GM23248 (cell line): ENCODE data around the gene PSMB7. TPM values are rescaled to one million over a fixed set of nuclear protein-coding genes. Genes with fewer than 3 reads are reported as not detected.

Experiments
- DNase-seq: peaks from one replicate; pipeline ENCODE4 v3.0.0-alpha.2; 2015
- H2AFZ ChIP-seq: fragments of 200-600 bp; sonication (generic); 2 replicates; pipeline ENCODE4 v1.6.1; 2016; ENCODE audit warnings: antibody characterized with exemption
- H3F3A ChIP-seq: fragments of 200-600 bp; sonication (generic); 2 replicates; pipeline ENCODE4 v1.6.1; 2016; ENCODE audit warnings: mild to moderate bottlenecking, antibody characterized with exemption, mixed run types; ENCODE audit not compliant: insufficient read depth
- H3K27ac ChIP-seq: fragments of 200-600 bp; sonication (generic); 2 replicates; pipeline ENCODE4 v1.5.1; 2016; ENCODE audit warnings: mild to moderate bottlenecking
- H3K27me3 ChIP-seq: fragments of 200-600 bp; sonication (generic); replicated peaks from 2 replicates; pipeline ENCODE4 v1.6.1; 2016; ENCODE audit warnings: mild to moderate bottlenecking; ENCODE audit not compliant: insufficient read depth
- H3K36me3 ChIP-seq: fragments of 200-600 bp; sonication (generic); 2 replicates; pipeline ENCODE4 v1.6.1; 2016; ENCODE audit warnings: low read depth, mild to moderate bottlenecking
- H3K4me1 ChIP-seq: fragments of 200-600 bp; sonication (generic); 2 replicates; pipeline ENCODE4 v1.6.1; 2016; ENCODE audit warnings: mild to moderate bottlenecking; ENCODE audit not compliant: insufficient read depth
- H3K4me2 ChIP-seq: fragments of 200-600 bp; sonication (generic); one replicate; pipeline ENCODE4 v1.6.1; 2016; ENCODE audit warnings: mild to moderate bottlenecking; ENCODE audit not compliant: unreplicated experiment
- H3K4me3 ChIP-seq: fragments of 200-600 bp; sonication (generic); 2 replicates; pipeline ENCODE4 v1.5.1; 2016; ENCODE audit warnings: mild to moderate bottlenecking
- H3K79me2 ChIP-seq: fragments of 200-600 bp; sonication (generic); 2 replicates; pipeline ENCODE4 v1.6.1; 2016; ENCODE audit warnings: mild to moderate bottlenecking; ENCODE audit not compliant: insufficient read depth
- H3K9ac ChIP-seq: fragments of 200-600 bp; sonication (generic); 2 replicates; pipeline ENCODE4 v1.6.1; 2016; ENCODE audit warnings: mild to moderate bottlenecking
- H3K9me2 ChIP-seq: fragments of 200-600 bp; sonication (generic); 2 replicates; pipeline ENCODE4 v1.6.1; 2016; ENCODE audit warnings: mixed run types, mild to moderate bottlenecking, moderate library complexity; ENCODE audit not compliant: insufficient read depth
- H3K9me3 ChIP-seq: fragments of 200-600 bp; sonication (generic); one replicate; pipeline ENCODE4 v1.6.1; 2017; ENCODE audit warnings: low read depth
- H4K20me1 ChIP-seq: fragments of 200-600 bp; sonication (generic); 2 replicates; pipeline ENCODE4 v1.6.0; 2016; ENCODE audit not compliant: insufficient read depth
- EZH2 ChIP-seq: fragments of 200-600 bp; sonication (generic); IDR thresholded peaks from 2 replicates; pipeline ENCODE4 v1.6.1; 2018; ENCODE audit warnings: antibody characterized with exemption, mild to moderate bottlenecking; ENCODE audit not compliant: insufficient read depth, poor library complexity, severe bottlenecking
- EZH2phosphoT487 ChIP-seq: fragments of 200-600 bp; sonication (generic); IDR thresholded peaks from 2 replicates; pipeline ENCODE4 v1.6.1; 2018; ENCODE audit warnings: antibody characterized with exemption, moderate library complexity, mild to moderate bottlenecking, low read depth; ENCODE audit not compliant: insufficient read depth
- WGBS, 2 experiments: methylation state at CpG; one replicate each; pipeline ENCODE4 v1.1.6; 2015 to 2017; ENCODE audit warnings: low lambda C conversion rate in 2 of 2, low coverage in 1 of 2; ENCODE audit errors: missing lambda C conversion rate in 2 of 2; 5-methylcytosine and 5-hydroxymethylcytosine counted together
- in situ Hi-C: fragments of 300-500 bp; cut with MboI; formaldehyde crosslinking; loops from 2 replicates; pipeline ENCODE4 v1.15.0; 2020
- polyA plus RNA-seq: library from polyadenylated mRNA; unstranded; fragments of >200 nt; fragmentation: Nextera tagmentation; extraction: Ambion mirVana; gene quantifications from 2 replicates; pipeline ENCODE4 v1.2.1, GENCODE V29; 2016
- total RNA-seq: library from RNA; depleted of rRNA; stranded (reverse); fragments of >200 nt; shearing (Covaris generic); gene quantifications from 2 replicates; pipeline ENCODE4 v1.2.3, GENCODE V29; 2014

PSMB7 gene
- total and polyA plus RNA-seq, 2 experiments from 2014 or later, result 202 to 245 TPM

DNA sequence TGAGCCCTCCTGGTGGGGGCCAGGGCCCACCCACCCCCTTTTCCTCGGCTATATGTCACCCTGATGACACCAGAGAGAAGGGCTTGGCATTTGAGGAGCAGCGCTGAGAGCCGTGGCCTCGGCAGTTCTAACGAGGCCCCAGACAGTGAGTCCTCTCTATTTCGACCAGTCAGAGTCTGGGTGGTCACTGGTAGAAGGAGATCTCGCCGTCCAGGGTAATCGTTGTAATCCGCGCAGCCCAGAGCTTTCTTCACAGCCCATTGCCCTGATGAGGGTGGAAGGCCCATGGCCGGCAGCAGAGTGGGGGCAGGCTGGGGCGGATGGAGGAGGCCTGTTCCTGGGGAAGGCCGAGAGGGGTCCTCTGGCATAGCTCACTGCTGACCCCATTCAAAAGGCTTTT, 70.2 kb downstream of the PSMB7 start:
- H3F3A ChIP-seq, result peaks cover 59% of the 10 kb centered on the region
- no peak overlapping the region for H3K27ac ChIP-seq
- WGBS, 2 experiments, result 85 to 91% methylated on average over 14 of the region's 14 CpGs
- H3K4me2 ChIP-seq, result no peak overlapping the region
- H3K4me3 ChIP-seq, result no peak overlapping the region
- no peak overlapping the region for H3K9ac ChIP-seq
- H3K27me3 ChIP-seq, result no peaks in the 10 kb centered on the region
- no peaks in the 10 kb centered on the region for H3K9me3 ChIP-seq
- no peaks in the 10 kb centered on the region for H3K9me2 ChIP-seq
- in situ Hi-C loops, result no loop called here
- H3K36me3 ChIP-seq, result peaks cover 30% of the 10 kb centered on the region
- H3K79me2 ChIP-seq, result 0 out of 2 replicates have a peak, but pooled peaks cover 3% of the 10 kb centered on the region
- no peaks in the 10 kb centered on the region for H4K20me1 ChIP-seq
- no peak overlapping the region for H2AFZ ChIP-seq
- H3K4me1 ChIP-seq, result peaks cover 16% of the 10 kb centered on the region
- DNase-seq, result no peak
- no peak for TF ChIP-seq EZH2phosphoT487
- TF ChIP-seq EZH2, result no peak

- WGBS, 2 experiments, result 96% methylated on average over 29 of the region's 29 CpGs
- Histone ChIP-seq H4K20me1 (no peaks in the 10 kb centered on the region), H3K27me3 (no peaks in the 10 kb centered on the region), H3K79me2 (0 out of 2 replicates have a peak, but pooled peaks cover 3% of the 10 kb centered on the region), H3K9me2 (no peaks in the 10 kb centered on the region), H3K9ac (no peak overlapping the region), H3K9me3 (no peaks in the 10 kb centered on the region), H3K4me3 (no peak overlapping the region), H3K4me2 (no peak overlapping the region), H3K27ac (no peak overlapping the region), H3K4me1 (peaks cover 16% of the 10 kb centered on the region), H3F3A (peaks cover 53% of the 10 kb centered on the region), H3K36me3 (peaks cover 27% of the 10 kb centered on the region), H2AFZ (no peak overlapping the region)
- TF ChIP-seq EZH2phosphoT487, result no peak
- in situ Hi-C loops, result no loop called here
- no peak for DNase-seq
These were observed 70.8 kb downstream of the PSMB7 start for GRCh38 chr9:124344291-124345050.

- Histone ChIP-seq H4K20me1 (no peaks in the 10 kb centered on the region), H3K4me1 (peaks cover 16% of the 10 kb centered on the region), H3K27me3 (no peaks in the 10 kb centered on the region), H3K9me3 (no peaks in the 10 kb centered on the region), H3K27ac (peak overlapping the region; percentile 79), H3K79me2 (0 out of 2 replicates have a peak, but pooled peaks cover 3% of the 10 kb centered on the region), H3K4me3 (no peak overlapping the region), H3K36me3 (peaks cover 25% of the 10 kb centered on the region), H3K9me2 (no peaks in the 10 kb centered on the region), H3K9ac (peak overlapping the region; percentile 34; the same call in 1 of the 2 replicates), H3K4me2 (peak overlapping the region; percentile 36), H3F3A (peaks cover 47% of the 10 kb centered on the region), H2AFZ (no peak overlapping the region)
- no peak for TF ChIP-seq EZH2phosphoT487
- no peak for TF ChIP-seq EZH2
- no peak for DNase-seq
- WGBS, 2 experiments, result 78 to 84% methylated on average over 23 of the region's 23 CpGs
- in situ Hi-C loops, result no loop called here
These were observed 71.5 kb downstream of the PSMB7 start for GRCh38 chr9:124343533-124344290.

GRCh38 chr9:124342776-124343485, 72.3 kb downstream of the PSMB7 start:
- no peaks in the 10 kb centered on the region for H3K9me2 ChIP-seq
- H3K79me2 ChIP-seq, result no peaks in the 10 kb centered on the region
- peaks cover 26% of the 10 kb centered on the region; the same call in 1 of the 2 replicates for H3K36me3 ChIP-seq
- no peaks in the 10 kb centered on the region for H3K9me3 ChIP-seq
- no peak overlapping the region for H2AFZ ChIP-seq
- TF ChIP-seq EZH2phosphoT487, result no peak
- no peak for TF ChIP-seq EZH2
- no peak overlapping the region; the same call in 1 of the 2 replicates for H3K4me3 ChIP-seq
- peak overlapping the region; percentile 36 for H3K4me2 ChIP-seq
- H3K27ac ChIP-seq, result peak overlapping the region; percentile 79
- H3K9ac ChIP-seq, result peak overlapping the region; percentile 62
- H3K27me3 ChIP-seq, result no peaks in the 10 kb centered on the region
- H3K4me1 ChIP-seq, result peaks cover 16% of the 10 kb centered on the region
- no peaks in the 10 kb centered on the region for H4K20me1 ChIP-seq
- DNase-seq, result peak; percentile 96
- WGBS, 2 experiments, result 3 to 4% methylated on average over 19 to 26 of the region's 26 CpGs
- peaks cover 39% of the 10 kb centered on the region for H3F3A ChIP-seq
- in situ Hi-C loops, result no loop called here
